ENCODE measurements around the gene NXPE3.

DNA sequence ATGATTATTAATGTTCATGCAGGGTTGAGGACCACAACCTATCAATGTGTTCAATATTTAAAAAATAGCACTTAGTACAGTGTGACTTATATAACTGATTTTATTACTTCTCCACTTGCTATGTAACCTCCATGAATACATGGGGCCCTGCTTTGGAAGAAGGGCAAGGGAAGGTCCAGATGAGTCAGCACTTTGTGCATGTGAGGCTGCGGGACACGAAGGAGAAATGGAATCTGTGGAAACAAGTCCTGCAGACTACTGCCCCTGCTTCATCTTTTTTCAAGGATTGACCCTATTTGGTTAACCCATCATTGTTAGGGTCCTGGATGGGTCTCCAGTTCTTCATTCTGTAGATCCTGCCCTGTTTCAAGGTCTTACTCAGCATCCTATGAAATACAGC, 1.6 kb downstream of the NXPE3 start:
- TF ChIP-seq, protein P1, sequence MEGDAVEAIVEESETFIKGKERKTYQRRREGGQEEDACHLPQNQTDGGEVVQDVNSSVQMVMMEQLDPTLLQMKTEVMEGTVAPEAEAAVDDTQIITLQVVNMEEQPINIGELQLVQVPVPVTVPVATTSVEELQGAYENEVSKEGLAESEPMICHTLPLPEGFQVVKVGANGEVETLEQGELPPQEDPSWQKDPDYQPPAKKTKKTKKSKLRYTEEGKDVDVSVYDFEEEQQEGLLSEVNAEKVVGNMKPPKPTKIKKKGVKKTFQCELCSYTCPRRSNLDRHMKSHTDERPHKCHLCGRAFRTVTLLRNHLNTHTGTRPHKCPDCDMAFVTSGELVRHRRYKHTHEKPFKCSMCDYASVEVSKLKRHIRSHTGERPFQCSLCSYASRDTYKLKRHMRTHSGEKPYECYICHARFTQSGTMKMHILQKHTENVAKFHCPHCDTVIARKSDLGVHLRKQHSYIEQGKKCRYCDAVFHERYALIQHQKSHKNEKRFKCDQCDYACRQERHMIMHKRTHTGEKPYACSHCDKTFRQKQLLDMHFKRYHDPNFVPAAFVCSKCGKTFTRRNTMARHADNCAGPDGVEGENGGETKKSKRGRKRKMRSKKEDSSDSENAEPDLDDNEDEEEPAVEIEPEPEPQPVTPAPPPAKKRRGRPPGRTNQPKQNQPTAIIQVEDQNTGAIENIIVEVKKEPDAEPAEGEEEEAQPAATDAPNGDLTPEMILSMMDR (optimal IDR thresholded peaks at IDR 0.05 in 1 of 3, IDR thresholded peaks at IDR 0.05 in 1 of 3, conservative IDR thresholded peaks at IDR 0.05 in 1 of 3; ENCODE audit: extremely low read depth in 1 of 3, insufficient read depth in 2 of 3, low read length in 3 of 3), result no peak
- TF ChIP-seq EZH2 (IDR thresholded peaks at IDR 0.05; ENCODE audit: low read length), result no peak

Measured in keratinocyte (primary cell).